ENCODE data around the gene TLR1.

TLR1 gene

DNA sequence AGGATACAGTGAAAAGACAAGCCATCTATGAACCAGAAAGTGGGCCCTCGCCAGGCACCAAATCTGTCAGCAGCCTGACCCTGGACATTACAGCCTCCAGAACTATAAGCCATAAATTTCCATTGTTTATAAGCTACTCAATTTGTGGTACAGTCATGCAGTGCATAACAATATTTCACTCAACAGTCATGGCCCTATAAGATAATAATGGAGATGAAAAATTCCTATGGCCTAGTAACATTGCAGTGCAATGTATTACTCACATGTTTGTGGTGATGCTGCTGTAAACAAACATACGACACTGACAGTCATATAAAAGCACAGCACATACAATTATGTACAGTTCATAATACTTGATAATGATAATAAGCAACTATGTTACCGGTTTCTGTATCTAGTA, 17.1 kb upstream of the TLR1 start:
- H3K27me3 ChIP-seq (ENCODE audit: control insufficient read depth, low read length), result no peaks in the 10 kb centered on the region
- H3K79me2 ChIP-seq (ENCODE audit: control insufficient read depth, low read length), result no peaks in the 10 kb centered on the region
- peaks cover 17% of the 10 kb centered on the region for H3K36me3 ChIP-seq (ENCODE audit: control insufficient read depth, low read length)
- H3K9me3 ChIP-seq (ENCODE audit: control insufficient read depth, insufficient read depth, low read length), result peaks cover 12% of the 10 kb centered on the region; the same call in 1 of the 2 replicates
- no peaks in the 10 kb centered on the region for H4K20me1 ChIP-seq (ENCODE audit: control insufficient read depth, insufficient read depth, low read depth, low read length)
- 0 out of 2 replicates have a peak, but pooled peaks cover 3% of the 10 kb centered on the region for H3F3A ChIP-seq (ENCODE audit: control insufficient read depth, insufficient read depth)
- H3K9me2 ChIP-seq (replicated peaks; ENCODE audit: control insufficient read depth, low read length), result no peaks in the 10 kb centered on the region
- peaks cover 35% of the 10 kb centered on the region for H3K4me1 ChIP-seq (ENCODE audit: control insufficient read depth, low read length)
- no peak overlapping the region for H3K4me2 ChIP-seq (ENCODE audit: low read length)
- no peak for TF ChIP-seq EZH2phosphoT487 (IDR thresholded peaks at IDR 0.05; ENCODE audit: borderline replicate concordance, low read length)
- TF ChIP-seq, protein P1, sequence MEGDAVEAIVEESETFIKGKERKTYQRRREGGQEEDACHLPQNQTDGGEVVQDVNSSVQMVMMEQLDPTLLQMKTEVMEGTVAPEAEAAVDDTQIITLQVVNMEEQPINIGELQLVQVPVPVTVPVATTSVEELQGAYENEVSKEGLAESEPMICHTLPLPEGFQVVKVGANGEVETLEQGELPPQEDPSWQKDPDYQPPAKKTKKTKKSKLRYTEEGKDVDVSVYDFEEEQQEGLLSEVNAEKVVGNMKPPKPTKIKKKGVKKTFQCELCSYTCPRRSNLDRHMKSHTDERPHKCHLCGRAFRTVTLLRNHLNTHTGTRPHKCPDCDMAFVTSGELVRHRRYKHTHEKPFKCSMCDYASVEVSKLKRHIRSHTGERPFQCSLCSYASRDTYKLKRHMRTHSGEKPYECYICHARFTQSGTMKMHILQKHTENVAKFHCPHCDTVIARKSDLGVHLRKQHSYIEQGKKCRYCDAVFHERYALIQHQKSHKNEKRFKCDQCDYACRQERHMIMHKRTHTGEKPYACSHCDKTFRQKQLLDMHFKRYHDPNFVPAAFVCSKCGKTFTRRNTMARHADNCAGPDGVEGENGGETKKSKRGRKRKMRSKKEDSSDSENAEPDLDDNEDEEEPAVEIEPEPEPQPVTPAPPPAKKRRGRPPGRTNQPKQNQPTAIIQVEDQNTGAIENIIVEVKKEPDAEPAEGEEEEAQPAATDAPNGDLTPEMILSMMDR (IDR thresholded peaks at IDR 0.05; ENCODE audit: low read depth, low read length, poor library complexity, severe bottlenecking), result no peak
- H3K4me3 ChIP-seq (ENCODE audit: low read length), result no peak overlapping the region
- H3K27ac ChIP-seq (ENCODE audit: low read depth, low read length), result no peak overlapping the region

DNA sequence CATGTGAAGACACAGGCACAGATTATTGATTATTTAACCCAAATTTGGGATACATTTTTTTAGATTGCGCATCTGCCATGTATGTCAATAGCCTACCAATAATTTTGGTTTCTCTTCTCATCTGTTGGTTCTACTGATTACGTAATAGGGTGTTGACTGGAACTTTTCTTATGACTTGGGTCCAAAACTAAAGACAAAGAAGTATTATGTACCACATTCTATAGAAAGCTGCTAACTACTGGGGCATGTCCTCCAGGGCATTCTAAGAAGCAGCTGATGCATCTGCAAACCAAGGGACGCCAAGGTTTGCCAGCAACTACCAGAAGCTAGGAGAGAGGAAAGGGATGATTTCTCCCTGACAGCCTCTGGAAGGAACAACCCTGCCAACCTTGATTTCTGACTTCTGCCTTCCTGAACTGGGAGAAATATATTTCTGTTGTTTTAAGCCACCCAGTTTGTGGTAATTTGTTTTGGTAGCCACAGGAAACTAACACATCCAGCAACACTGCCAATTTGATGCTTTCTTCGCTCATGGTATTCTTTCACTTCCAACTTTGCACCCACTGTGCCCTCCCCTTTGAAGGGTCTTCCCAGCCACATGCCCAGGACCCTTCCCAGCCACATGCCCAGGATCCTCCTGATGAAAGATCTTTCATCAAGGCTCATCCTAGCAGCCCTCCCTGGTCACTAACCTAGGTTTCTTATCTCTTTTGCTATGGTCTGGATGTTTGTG, 15.9 kb upstream of the TLR1 start:
- Histone ChIP-seq H3K4me2 (ENCODE audit: low read length) (no peak overlapping the region), H3K27ac (ENCODE audit: low read depth, low read length) (no peak overlapping the region), H3K27me3 (ENCODE audit: control insufficient read depth, low read length) (no peaks in the 10 kb centered on the region), H3K4me3 (ENCODE audit: low read length) (no peak overlapping the region), H4K20me1 (ENCODE audit: control insufficient read depth, insufficient read depth, low read depth, low read length) (no peaks in the 10 kb centered on the region), H3K36me3 (ENCODE audit: control insufficient read depth, low read length) (0 out of 2 replicates have a peak, but pooled peaks cover 9% of the 10 kb centered on the region), H3K79me2 (ENCODE audit: control insufficient read depth, low read length) (peaks cover under 1% of the 10 kb centered on the region; the same call in 1 of the 2 replicates), H3K9me2 (replicated peaks; ENCODE audit: control insufficient read depth, low read length) (no peaks in the 10 kb centered on the region), H3K9me3 (ENCODE audit: control insufficient read depth, insufficient read depth, low read length) (peaks cover 12% of the 10 kb centered on the region; the same call in 1 of the 2 replicates), H3F3A (ENCODE audit: control insufficient read depth, insufficient read depth) (peaks cover 11% of the 10 kb centered on the region), H3K4me1 (ENCODE audit: control insufficient read depth, low read length) (peaks cover 44% of the 10 kb centered on the region)
- TF ChIP-seq, protein P1 (IDR thresholded peaks at IDR 0.05; ENCODE audit: low read depth, low read length, poor library complexity, severe bottlenecking), result no peak
- no peak for TF ChIP-seq EZH2phosphoT487 (IDR thresholded peaks at IDR 0.05; ENCODE audit: borderline replicate concordance, low read length)

DNA sequence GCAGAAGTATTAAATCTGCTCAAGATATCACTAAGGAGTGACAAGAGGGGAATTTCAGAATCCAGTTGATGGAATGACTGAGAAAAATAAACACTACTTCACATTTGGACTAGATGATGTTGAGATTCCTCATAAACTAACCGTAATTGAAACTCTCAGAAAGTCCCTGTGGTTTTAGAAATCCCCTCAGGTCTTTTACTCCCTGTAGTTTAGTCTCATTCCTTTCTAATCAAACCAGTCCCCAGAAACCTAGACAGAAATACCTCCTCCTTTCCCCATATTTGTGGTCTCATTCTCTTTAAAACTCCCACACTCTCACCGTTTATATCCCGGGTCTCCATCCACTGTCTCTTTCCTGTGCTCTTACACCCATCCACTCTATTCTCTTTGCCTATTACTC, 15.0 kb upstream of the TLR1 start:
- no peak overlapping the region for H3K27ac ChIP-seq (ENCODE audit: low read depth, low read length)
- no peaks in the 10 kb centered on the region for H4K20me1 ChIP-seq (ENCODE audit: control insufficient read depth, insufficient read depth, low read depth, low read length)
- H3K9me2 ChIP-seq (replicated peaks; ENCODE audit: control insufficient read depth, low read length), result no peaks in the 10 kb centered on the region
- peaks cover 21% of the 10 kb centered on the region for H3K9me3 ChIP-seq (ENCODE audit: control insufficient read depth, insufficient read depth, low read length)
- TF ChIP-seq EZH2phosphoT487 (IDR thresholded peaks at IDR 0.05; ENCODE audit: borderline replicate concordance, low read length), result no peak
- TF ChIP-seq, protein P1 (IDR thresholded peaks at IDR 0.05; ENCODE audit: low read depth, low read length, poor library complexity, severe bottlenecking), result no peak
- H3K4me1 ChIP-seq (ENCODE audit: control insufficient read depth, low read length), result peaks cover 54% of the 10 kb centered on the region
- no peaks in the 10 kb centered on the region for H3K27me3 ChIP-seq (ENCODE audit: control insufficient read depth, low read length)
- H3K79me2 ChIP-seq (ENCODE audit: control insufficient read depth, low read length), result peaks cover 5% of the 10 kb centered on the region
- no peak overlapping the region for H3K4me2 ChIP-seq (ENCODE audit: low read length)
- H3K4me3 ChIP-seq (ENCODE audit: low read length), result no peak overlapping the region
- peaks cover 11% of the 10 kb centered on the region for H3F3A ChIP-seq (ENCODE audit: control insufficient read depth, insufficient read depth)
- H3K36me3 ChIP-seq (ENCODE audit: control insufficient read depth, low read length), result peaks cover 18% of the 10 kb centered on the region
